ENCODE data around the gene IRF2BP2. TPM values are rescaled to one million over a fixed set of nuclear protein-coding genes. Genes with fewer than 3 reads are reported as not detected.

Gene IRF2BP2
- total RNA-seq, 1 donor from 2014 or later, result 158 TPM

- peaks cover 6% of the 10 kb centered on the region for H3K36me3 Mint-ChIP-seq (ENCODE audit: low read depth, unreplicated experiment)
- DNase-seq (ENCODE audit: low spot score), result no peak
These were observed 3.3 kb upstream of the IRF2BP2 start for GRCh38 chr1:234613128-234613875.

GRCh38 chr1:234612352-234613127 is 2.6 kb upstream of the IRF2BP2 start:
- Mint-ChIP-seq H3K4me3 (ENCODE audit: unreplicated experiment) (peak overlapping the region; percentile 77), H3K9me3 (ENCODE audit: unreplicated experiment) (peaks cover 4% of the 10 kb centered on the region), H3K36me3 (ENCODE audit: low read depth, unreplicated experiment) (peaks cover 14% of the 10 kb centered on the region), H3K27ac (ENCODE audit: unreplicated experiment) (peak overlapping the region; percentile 94), H3K27me3 (ENCODE audit: unreplicated experiment) (peaks cover 13% of the 10 kb centered on the region), H3K4me1 (ENCODE audit: unreplicated experiment) (peaks cover 48% of the 10 kb centered on the region)
- DNase-seq (ENCODE audit: low spot score), result no peak
- TF ChIP-seq CTCF (IDR thresholded peaks at IDR 0.05; ENCODE audit: unreplicated experiment), result no peak

More at GRCh38 chr1:234613128-234613875, 3.3 kb upstream of the IRF2BP2 start:
- TF ChIP-seq CTCF (IDR thresholded peaks at IDR 0.05; ENCODE audit: unreplicated experiment), result no peak
- Mint-ChIP-seq H3K4me1 (ENCODE audit: unreplicated experiment) (peaks cover 45% of the 10 kb centered on the region), H3K27me3 (ENCODE audit: unreplicated experiment) (peaks cover 6% of the 10 kb centered on the region), H3K9me3 (ENCODE audit: unreplicated experiment) (peaks cover 4% of the 10 kb centered on the region), H3K4me3 (ENCODE audit: unreplicated experiment) (no peak overlapping the region), H3K27ac (ENCODE audit: unreplicated experiment) (no peak overlapping the region)

GRCh38 chr1:234611847-234612351 is 1.9 kb upstream of the IRF2BP2 start:
- no peak for TF ChIP-seq CTCF (IDR thresholded peaks at IDR 0.05; ENCODE audit: unreplicated experiment)
- Mint-ChIP-seq H3K9me3 (ENCODE audit: unreplicated experiment) (peaks cover 4% of the 10 kb centered on the region), H3K27me3 (ENCODE audit: unreplicated experiment) (peaks cover 15% of the 10 kb centered on the region), H3K36me3 (ENCODE audit: low read depth, unreplicated experiment) (peaks cover 20% of the 10 kb centered on the region), H3K4me1 (ENCODE audit: unreplicated experiment) (peaks cover 52% of the 10 kb centered on the region), H3K27ac (ENCODE audit: unreplicated experiment) (peak overlapping the region; percentile 94), H3K4me3 (ENCODE audit: unreplicated experiment) (peak overlapping the region; percentile 82)
- no peak for DNase-seq (ENCODE audit: low spot score)

GRCh38 chr1:234611225-234611846 is 1.4 kb upstream of the IRF2BP2 start:
- Mint-ChIP-seq H3K36me3 (ENCODE audit: low read depth, unreplicated experiment) (peaks cover 26% of the 10 kb centered on the region), H3K4me3 (ENCODE audit: unreplicated experiment) (peak overlapping the region; percentile 82), H3K9me3 (ENCODE audit: unreplicated experiment) (peaks cover 4% of the 10 kb centered on the region), H3K4me1 (ENCODE audit: unreplicated experiment) (peaks cover 49% of the 10 kb centered on the region), H3K27ac (ENCODE audit: unreplicated experiment) (peak overlapping the region; percentile 94), H3K27me3 (ENCODE audit: unreplicated experiment) (peaks cover 15% of the 10 kb centered on the region)
- TF ChIP-seq CTCF (IDR thresholded peaks at IDR 0.05; ENCODE audit: unreplicated experiment), result peak; percentile 2
- no peak for DNase-seq (ENCODE audit: low spot score)

Measured in endothelial cell (in vitro differentiated cells).